Right atrium auricular region (tissue), 2 donors: ENCODE results near the gene KRTAP4-11. TPM values are rescaled to one million over a fixed set of nuclear protein-coding genes. Genes with fewer than 3 reads are reported as not detected.
"Not testable (repeated sequence)": the region's sequence is repeated elsewhere in the genome, so short reads cannot be mapped to it uniquely, and the experiment has no call there.

ENCODE experiments used
- DNase-seq: peaks from one replicate; pipeline ENCODE4 v3.0.0-alpha.2; 2019; ENCODE audit warnings: low spot score
- H3K27ac ChIP-seq, 2 donors: fragments of 200-600 bp; sonication (generic); 1 replicate in 1 of 2; 2 replicates in 1 of 2; pipeline ENCODE4 v1.5.1; 2016 to 2019
- H3K27me3 ChIP-seq, 2 donors: fragments of 200-600 bp; sonication (generic); one replicate each; pipeline versions ENCODE4 v1.5.1 to v1.6.0; 2017 to 2019
- H3K36me3 ChIP-seq: fragments of 200-600 bp; sonication (generic); one replicate; pipeline ENCODE4 v1.5.1; 2016
- H3K4me1 ChIP-seq, 2 donors: fragments of 200-600 bp; sonication (generic); one replicate each; pipeline versions ENCODE4 v1.5.1 to v1.6.0; 2017 to 2019
- H3K4me3 ChIP-seq, 2 donors: fragments of 200-600 bp; sonication (generic); 1 replicate in 1 of 2; 2 replicates in 1 of 2; pipeline ENCODE4 v1.5.1; 2017 to 2019; ENCODE audit warnings: mild to moderate bottlenecking in 1 of 2, moderate library complexity in 1 of 2
- H3K9me3 ChIP-seq, 2 donors: fragments of 200-600 bp; sonication (generic); one replicate each; pipeline ENCODE4 v1.5.1; 2019
- CTCF ChIP-seq, 2 donors: fragments of 200-600 bp; sonication (generic); IDR thresholded peaks; one replicate each; pipeline ENCODE4 v1.5.1; 2019; ENCODE audit warnings: antibody characterized with exemption in 2 of 2
- total RNA-seq, 2 donors: library from RNA; depleted of rRNA; stranded (reverse); fragments of >200 nt; gene quantifications; one replicate each; pipeline ENCODE4 v1.1.0, GENCODE V29; 2016

The KRTAP4-11 gene
- total RNA-seq, 2 donors from 2014 or later, result not detected

GRCh38 chr17:41127371-41127770, 9.2 kb upstream of the KRTAP4-11 start:
- Histone ChIP-seq H3K4me3 (no peak overlapping the region), H3K27ac (no peak overlapping the region), H3K27me3 (no peaks in the 10 kb centered on the region), H3K9me3 (no peaks in the 10 kb centered on the region), H3K36me3 (no peaks in the 10 kb centered on the region), H3K4me1 (no peaks in the 10 kb centered on the region)
- DNase-seq, result no peak
- TF ChIP-seq CTCF (IDR thresholded peaks at IDR 0.05), result no peak

GRCh38 chr17:41126412-41126811, 8.2 kb upstream of the KRTAP4-11 start:
- Histone ChIP-seq H3K27ac (no peak overlapping the region), H3K4me3 (no peak overlapping the region), H3K4me1 (no peaks in the 10 kb centered on the region), H3K27me3 (no peaks in the 10 kb centered on the region), H3K36me3 (no peaks in the 10 kb centered on the region), H3K9me3 (no peaks in the 10 kb centered on the region)
- no peak for TF ChIP-seq CTCF (IDR thresholded peaks at IDR 0.05)
- no peak for DNase-seq

GRCh38 chr17:41125064-41125463, 6.9 kb upstream of the KRTAP4-11 start:
- Histone ChIP-seq H3K27me3 (no peaks in the 10 kb centered on the region), H3K36me3 (no peaks in the 10 kb centered on the region), H3K4me1 (no peaks in the 10 kb centered on the region), H3K4me3 (no peak overlapping the region), H3K27ac (no peak overlapping the region), H3K9me3 (no peaks in the 10 kb centered on the region)
- no peak for DNase-seq
- no peak for TF ChIP-seq CTCF (IDR thresholded peaks at IDR 0.05)

- H3K9me3 ChIP-seq, H3K27me3 ChIP-seq, H3K4me1 ChIP-seq: not testable (repeated sequence)
Observed at GRCh38 chr17:41123991-41124371, 5.8 kb upstream of the KRTAP4-11 start, which contains the start of gene KRTAP4-12. Gene KRTAP4-12, minus strand, starts transcription at chr17:41124182. Its CDS starts 60 bp downstream, at chr17:41124122.

GRCh38 chr17:41123292-41123990, 5.3 kb upstream of the KRTAP4-11 start:
- H3K27ac ChIP-seq, H3K4me3 ChIP-seq, H3K4me1 ChIP-seq, DNase-seq, H3K27me3 ChIP-seq, H3K9me3 ChIP-seq, H3K36me3 ChIP-seq: not testable (repeated sequence)

More at GRCh38 chr17:41123991-41124371, 5.8 kb upstream of the KRTAP4-11 start, which contains the start of gene KRTAP4-12:
- DNase-seq, H3K36me3 ChIP-seq, H3K27ac ChIP-seq, H3K4me3 ChIP-seq: not testable (repeated sequence)

GRCh38 chr17:41121742-41122141, 3.6 kb upstream of the KRTAP4-11 start:
- H3K27ac ChIP-seq, result no peak overlapping the region
- no peak for TF ChIP-seq CTCF (IDR thresholded peaks at IDR 0.05)
- no peak overlapping the region for H3K4me3 ChIP-seq
- H3K4me1 ChIP-seq, result no peaks in the 10 kb centered on the region
- DNase-seq, result no peak
- no peaks in the 10 kb centered on the region for H3K9me3 ChIP-seq
- H3K27me3 ChIP-seq, result no peaks in the 10 kb centered on the region
- H3K36me3 ChIP-seq, result no peaks in the 10 kb centered on the region

GRCh38 chr17:41119696-41120690, 1.8 kb upstream of the KRTAP4-11 start:
- DNase-seq, H3K27ac ChIP-seq, H3K27me3 ChIP-seq, H3K36me3 ChIP-seq, H3K4me3 ChIP-seq, H3K4me1 ChIP-seq, H3K9me3 ChIP-seq: not testable (repeated sequence)
